Activated CD8-positive, alpha-beta memory T cell treated with anti-CD3 and anti-CD28 coated beads, Interleukin-2, amount 50 U/mL, for 48 hours (primary cell): ENCODE measurements around the gene PDYN.

Experiments used
- DNase-seq: peaks from one replicate; pipeline ENCODE4 v3.0.0-alpha.2; 2020

Gene PDYN

GRCh38 chr20:1949347-1950100 is 44.3 kb downstream of the PDYN start:
- DNase-seq, result no peak

GRCh38 chr20:1947535-1947846 is 46.4 kb downstream of the PDYN start:
- DNase-seq, result no peak

- no peak for DNase-seq
Observed at GRCh38 chr20:1946762-1947534, 46.9 kb downstream of the PDYN start.

- DNase-seq, result no peak
Observed at GRCh38 chr20:1946442-1946761, 47.5 kb downstream of the PDYN start.

- DNase-seq, result no peak
Observed at GRCh38 chr20:1945660-1946059, 48.2 kb downstream of the PDYN start.

- DNase-seq, result no peak
Observed at GRCh38 chr20:1945134-1945618, 48.7 kb downstream of the PDYN start.

GRCh38 chr20:1944345-1945091 is 49.3 kb downstream of the PDYN start:
- DNase-seq, result no peak

GRCh38 chr20:1943275-1944002 is 50.4 kb downstream of the PDYN start:
- DNase-seq, result no peak

- DNase-seq, result no peak
Observed at GRCh38 chr20:1942486-1943274, 51.2 kb downstream of the PDYN start.

- no peak for DNase-seq
Observed at GRCh38 chr20:1942061-1942460, 51.8 kb downstream of the PDYN start.

GRCh38 chr20:1941226-1941625 is 52.6 kb downstream of the PDYN start:
- no peak for DNase-seq

GRCh38 chr20:1940581-1940980 is 53.3 kb downstream of the PDYN start:
- no peak for DNase-seq

GRCh38 chr20:1939270-1939595 is 54.6 kb downstream of the PDYN start:
- no peak for DNase-seq

- no peak for DNase-seq
Observed at GRCh38 chr20:1938464-1939269, 55.2 kb downstream of the PDYN start.

- no peak for DNase-seq
Observed at GRCh38 chr20:1937316-1937976, 56.4 kb downstream of the PDYN start.

- no peak for DNase-seq
Observed at GRCh38 chr20:1935696-1936366, 58.0 kb downstream of the PDYN start.

- no peak for DNase-seq
Observed at GRCh38 chr20:1934721-1935573, 58.9 kb downstream of the PDYN start.

- DNase-seq, result no peak
Observed at GRCh38 chr20:1934156-1934555, 59.7 kb downstream of the PDYN start.

- DNase-seq, result no peak
Observed at GRCh38 chr20:1933465-1933870, 60.4 kb downstream of the PDYN start.
